ENCODE results near the gene LRRC36.

The LRRC36 gene

GRCh38 chr16:67326115-67326471, 522 bp upstream of the LRRC36 start:
- DNase-seq: no peak
- Histone ChIP-seq H3K9me2 (replicated peaks; ENCODE audit: insufficient read depth, low read length) (no peaks in the 10 kb centered on the region), H3K36me3 (replicated peaks; ENCODE audit: insufficient read depth, low read length) (no peaks in the 10 kb centered on the region), H3K9ac (ENCODE audit: low read length) (no peak overlapping the region), H3K27me3 (replicated peaks; ENCODE audit: insufficient read depth, low read length) (0 out of 2 replicates have a peak, but pooled peaks cover 5% of the 10 kb centered on the region), H3K27ac (ENCODE audit: low read length) (no peak overlapping the region), H3K4me3 (ENCODE audit: low read length) (peak overlapping the region; percentile 37; the same call in 1 of the 2 replicates), H3K9me3 (replicated peaks; ENCODE audit: insufficient read depth, low read length) (no peaks in the 10 kb centered on the region), H3K4me2 (ENCODE audit: low read depth, low read length) (peak overlapping the region; percentile 32; the same call in 1 of the 2 replicates), H3K4me1 (ENCODE audit: low read length) (peaks cover 7% of the 10 kb centered on the region; the same call in 1 of the 2 replicates), H2AFZ (ENCODE audit: low read length) (peak overlapping the region; percentile 74), H4K20me1 (ENCODE audit: insufficient read depth, low read length) (no peaks in the 10 kb centered on the region), H3K79me2 (ENCODE audit: low read length) (no peaks in the 10 kb centered on the region), H3F3A (ENCODE audit: insufficient read depth, low read length) (peaks cover 5% of the 10 kb centered on the region; the same call in 1 of the 2 replicates)
- TF ChIP-seq EZH2 (optimal IDR thresholded peaks at IDR 0.05; ENCODE audit: low read depth, low read length): no peak
- no peak for TF ChIP-seq CTCF (IDR thresholded peaks at IDR 0.05; ENCODE audit: low read length)
- no peak for TF ChIP-seq EZH2phosphoT487 (IDR thresholded peaks at IDR 0.05; ENCODE audit: low read length)

GRCh38 chr16:67327743-67328142, 1.1 kb downstream of the LRRC36 start:
- H3K4me2 ChIP-seq (ENCODE audit: low read depth, low read length): no peak overlapping the region
- H2AFZ ChIP-seq (ENCODE audit: low read length): no peak overlapping the region
- peaks cover 5% of the 10 kb centered on the region; the same call in 1 of the 2 replicates for H3F3A ChIP-seq (ENCODE audit: insufficient read depth, low read length)
- H3K9me3 ChIP-seq (replicated peaks; ENCODE audit: insufficient read depth, low read length): no peaks in the 10 kb centered on the region
- no peak for TF ChIP-seq EZH2 (optimal IDR thresholded peaks at IDR 0.05; ENCODE audit: low read depth, low read length)
- no peak for TF ChIP-seq EZH2phosphoT487 (IDR thresholded peaks at IDR 0.05; ENCODE audit: low read length)
- TF ChIP-seq CTCF (IDR thresholded peaks at IDR 0.05; ENCODE audit: low read length): no peak
- no peak overlapping the region for H3K4me3 ChIP-seq (ENCODE audit: low read length)
- no peaks in the 10 kb centered on the region for H4K20me1 ChIP-seq (ENCODE audit: insufficient read depth, low read length)
- H3K4me1 ChIP-seq (ENCODE audit: low read length): peaks cover 7% of the 10 kb centered on the region; the same call in 1 of the 2 replicates
- H3K9me2 ChIP-seq (replicated peaks; ENCODE audit: insufficient read depth, low read length): no peaks in the 10 kb centered on the region
- H3K36me3 ChIP-seq (replicated peaks; ENCODE audit: insufficient read depth, low read length): no peaks in the 10 kb centered on the region
- H3K79me2 ChIP-seq (ENCODE audit: low read length): no peaks in the 10 kb centered on the region
- H3K27ac ChIP-seq (ENCODE audit: low read length): no peak overlapping the region
- DNase-seq: no peak
- 0 out of 2 replicates have a peak, but pooled peaks cover 5% of the 10 kb centered on the region for H3K27me3 ChIP-seq (replicated peaks; ENCODE audit: insufficient read depth, low read length)
- H3K9ac ChIP-seq (ENCODE audit: low read length): no peak overlapping the region

GRCh38 chr16:67329901-67330300, 3.3 kb downstream of the LRRC36 start:
- no peak for DNase-seq
- Histone ChIP-seq H3K9ac (ENCODE audit: low read length) (no peak overlapping the region), H3K9me3 (replicated peaks; ENCODE audit: insufficient read depth, low read length) (no peaks in the 10 kb centered on the region), H4K20me1 (ENCODE audit: insufficient read depth, low read length) (no peaks in the 10 kb centered on the region), H3K4me2 (ENCODE audit: low read depth, low read length) (no peak overlapping the region), H3K79me2 (ENCODE audit: low read length) (no peaks in the 10 kb centered on the region), H3K9me2 (replicated peaks; ENCODE audit: insufficient read depth, low read length) (no peaks in the 10 kb centered on the region), H3K27ac (ENCODE audit: low read length) (no peak overlapping the region), H3K36me3 (replicated peaks; ENCODE audit: insufficient read depth, low read length) (no peaks in the 10 kb centered on the region), H3K4me3 (ENCODE audit: low read length) (no peak overlapping the region), H3K27me3 (replicated peaks; ENCODE audit: insufficient read depth, low read length) (0 out of 2 replicates have a peak, but pooled peaks cover 5% of the 10 kb centered on the region), H3K4me1 (ENCODE audit: low read length) (no peaks in the 10 kb centered on the region), H3F3A (ENCODE audit: insufficient read depth, low read length) (0 out of 2 replicates have a peak, but pooled peaks cover under 1% of the 10 kb centered on the region), H2AFZ (ENCODE audit: low read length) (no peak overlapping the region)
- TF ChIP-seq CTCF (IDR thresholded peaks at IDR 0.05; ENCODE audit: low read length): no peak
- no peak for TF ChIP-seq EZH2phosphoT487 (IDR thresholded peaks at IDR 0.05; ENCODE audit: low read length)
- no peak for TF ChIP-seq EZH2 (optimal IDR thresholded peaks at IDR 0.05; ENCODE audit: low read depth, low read length)
